ENCODE measurements around the gene CHN1. TPM values are rescaled to one million over a fixed set of nuclear protein-coding genes. Genes with fewer than 3 reads are reported as not detected.

Gene CHN1
- total and polyA plus RNA-seq, 4 donors, result 18.8 to 29.8 (median 24.1) TPM

DNA sequence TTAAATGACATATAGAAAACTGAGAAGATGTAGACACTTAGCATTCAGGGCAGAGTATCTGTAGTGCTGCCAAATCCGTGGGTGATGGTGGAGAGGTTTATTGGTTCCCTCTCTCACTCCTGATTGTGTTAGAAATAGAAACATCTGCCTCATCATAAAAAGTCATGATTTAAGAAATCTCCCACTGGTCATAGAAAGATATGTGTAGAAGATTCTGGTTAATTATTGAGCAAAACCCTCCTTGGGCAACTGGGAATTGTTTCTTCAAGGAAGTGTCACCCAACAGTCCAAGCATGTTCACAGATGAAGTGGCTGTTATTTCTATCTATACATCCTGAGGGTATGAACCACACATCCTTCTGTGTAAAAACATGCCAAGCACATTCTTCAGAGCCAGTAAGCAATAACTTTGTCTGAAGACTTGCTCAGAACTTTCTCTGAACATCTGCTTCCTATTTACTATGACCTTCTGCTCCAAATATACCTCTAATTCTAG lies 207.4 kb downstream of the CHN1 start:
- H3K4me3 ChIP-seq (ENCODE audit: low read length in 2 of 2), result no peak overlapping the region
- intact Hi-C loops (cut with DNase I), result no loop called here
- no peak for DNase-seq
- no peak overlapping the region for H3K27ac ChIP-seq (ENCODE audit: low read depth in 1 of 2, low read length in 2 of 2)
- H3K9me3 ChIP-seq (ENCODE audit: control insufficient read depth, low read length), result no peaks in the 10 kb centered on the region
- H3K27me3 ChIP-seq (ENCODE audit: control insufficient read depth in 1 of 2, insufficient read depth in 2 of 2, low read length in 1 of 2), result no peaks in the 10 kb centered on the region
- 66 to 83% methylated on average over 1 of the region's 1 CpG for WGBS, 2 donors
- no peaks in the 10 kb centered on the region for H3K4me1 ChIP-seq (ENCODE audit: control insufficient read depth in 1 of 2, insufficient read depth in 2 of 2, low read length in 2 of 2)
- peaks cover 0 to 4% of the 10 kb centered on the region in 2 donors for H3K36me3 ChIP-seq (ENCODE audit: control insufficient read depth in 1 of 2, insufficient read depth in 2 of 2, low read length in 1 of 2)
- no peak for ATAC-seq (ENCODE audit: low FRiP score)

DNA sequence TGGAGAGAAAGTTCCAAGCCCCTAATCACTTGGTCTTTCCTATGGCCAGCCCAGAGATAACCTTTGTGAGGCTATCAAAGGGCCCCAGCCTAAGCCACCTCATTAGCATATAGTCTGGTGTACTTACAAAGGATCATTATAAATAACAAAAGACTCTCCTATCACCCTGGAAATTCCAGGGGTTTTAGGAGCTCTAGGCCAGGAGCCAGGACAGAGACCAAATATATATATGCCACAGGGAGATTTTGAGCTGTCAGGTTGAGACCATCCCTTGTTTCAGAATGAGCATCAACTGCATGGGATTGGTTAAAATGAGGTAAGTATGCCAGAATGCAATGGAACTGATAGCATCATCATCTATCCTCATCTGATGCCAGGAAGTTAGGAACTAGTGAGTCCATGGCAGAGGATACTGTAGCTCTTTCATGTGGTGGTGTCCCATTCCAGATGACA lies 208.8 kb downstream of the CHN1 start:
- H3K27me3 ChIP-seq (ENCODE audit: control insufficient read depth in 1 of 2, insufficient read depth in 2 of 2, low read length in 1 of 2), result no peaks in the 10 kb centered on the region
- H3K9me3 ChIP-seq (ENCODE audit: control insufficient read depth, low read length), result no peaks in the 10 kb centered on the region
- peaks cover 0 to 4% of the 10 kb centered on the region in 2 donors for H3K36me3 ChIP-seq (ENCODE audit: control insufficient read depth in 1 of 2, insufficient read depth in 2 of 2, low read length in 1 of 2)
- H3K27ac ChIP-seq (ENCODE audit: low read depth in 1 of 2, low read length in 2 of 2), result no peak overlapping the region
- H3K4me3 ChIP-seq (ENCODE audit: low read length in 2 of 2), result no peak overlapping the region
- DNase-seq (no peak), ATAC-seq (ENCODE audit: low FRiP score) (no peak)
- intact Hi-C loops (cut with DNase I), result no loop called here
- H3K4me1 ChIP-seq (ENCODE audit: control insufficient read depth in 1 of 2, insufficient read depth in 2 of 2, low read length in 2 of 2), result no peaks in the 10 kb centered on the region

DNA sequence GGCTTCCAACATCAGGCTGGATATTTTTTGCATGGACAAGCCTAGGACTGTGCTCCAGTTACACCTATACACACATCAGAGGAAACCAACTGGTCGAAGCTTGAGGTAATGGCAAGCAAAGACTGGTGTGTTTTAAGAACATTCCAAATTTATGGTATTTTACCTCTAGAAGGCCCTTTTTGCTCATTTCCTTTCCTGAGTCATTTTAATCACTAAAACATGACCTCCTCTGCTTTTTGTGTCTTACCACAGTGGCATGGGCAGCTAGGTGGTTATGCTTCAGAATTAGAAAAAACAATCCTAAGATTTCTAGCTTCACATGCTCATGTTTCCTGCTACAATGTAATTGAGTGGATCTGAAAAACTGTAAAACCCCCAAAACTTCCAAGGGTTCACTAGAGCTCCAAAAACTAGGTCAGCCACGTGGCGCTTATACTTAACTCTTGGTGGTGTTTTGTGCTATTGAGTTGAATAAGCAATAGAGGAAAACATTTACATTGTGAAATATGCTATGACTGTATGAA lies 210.3 kb downstream of the CHN1 start:
- no peaks in the 10 kb centered on the region for H3K27me3 ChIP-seq (ENCODE audit: control insufficient read depth in 1 of 2, insufficient read depth in 2 of 2, low read length in 1 of 2)
- H3K4me1 ChIP-seq (ENCODE audit: control insufficient read depth in 1 of 2, insufficient read depth in 2 of 2, low read length in 2 of 2), result no peaks in the 10 kb centered on the region
- no peaks in the 10 kb centered on the region for H3K36me3 ChIP-seq (ENCODE audit: control insufficient read depth in 1 of 2, insufficient read depth in 2 of 2, low read length in 1 of 2)
- H3K27ac ChIP-seq (ENCODE audit: low read depth in 1 of 2, low read length in 2 of 2), result no peak overlapping the region
- H3K4me3 ChIP-seq (ENCODE audit: low read length in 2 of 2), result no peak overlapping the region
- H3K9me3 ChIP-seq (ENCODE audit: control insufficient read depth, low read length), result no peaks in the 10 kb centered on the region
- intact Hi-C loops (cut with DNase I), result no loop called here
- 71 to 77% methylated on average over 3 of the region's 3 CpGs for WGBS, 2 donors
- DNase-seq (no peak), ATAC-seq (ENCODE audit: low FRiP score) (no peak)

- Histone ChIP-seq H3K4me3 (ENCODE audit: low read length in 2 of 2) (no peak overlapping the region), H3K27me3 (ENCODE audit: control insufficient read depth in 1 of 2, insufficient read depth in 2 of 2, low read length in 1 of 2) (no peaks in the 10 kb centered on the region), H3K9me3 (ENCODE audit: control insufficient read depth, low read length) (no peaks in the 10 kb centered on the region), H3K4me1 (ENCODE audit: control insufficient read depth in 1 of 2, insufficient read depth in 2 of 2, low read length in 2 of 2) (no peaks in the 10 kb centered on the region), H3K36me3 (ENCODE audit: control insufficient read depth in 1 of 2, insufficient read depth in 2 of 2, low read length in 1 of 2) (no peaks in the 10 kb centered on the region), H3K27ac (ENCODE audit: low read depth in 1 of 2, low read length in 2 of 2) (no peak overlapping the region)
- ATAC-seq (ENCODE audit: low FRiP score) (no peak), DNase-seq (no peak)
- WGBS, 2 donors, result 79 to 85% methylated on average over 7 of the region's 7 CpGs
- intact Hi-C loops (cut with DNase I), result no loop called here
These were observed 212.7 kb downstream of the CHN1 start for GRCh38 chr2:174792309-174793025.

- no peak overlapping the region for H3K4me3 ChIP-seq (ENCODE audit: low read length in 2 of 2)
- H3K36me3 ChIP-seq (ENCODE audit: control insufficient read depth in 1 of 2, insufficient read depth in 2 of 2, low read length in 1 of 2), result no peaks in the 10 kb centered on the region
- H3K4me1 ChIP-seq (ENCODE audit: control insufficient read depth in 1 of 2, insufficient read depth in 2 of 2, low read length in 2 of 2), result no peaks in the 10 kb centered on the region
- no peak for DNase-seq
- no peak overlapping the region for H3K27ac ChIP-seq (ENCODE audit: low read depth in 1 of 2, low read length in 2 of 2)
- H3K27me3 ChIP-seq (ENCODE audit: control insufficient read depth in 1 of 2, insufficient read depth in 2 of 2, low read length in 1 of 2), result no peaks in the 10 kb centered on the region
- H3K9me3 ChIP-seq (ENCODE audit: control insufficient read depth, low read length), result no peaks in the 10 kb centered on the region
- intact Hi-C loops (cut with DNase I), result no loop called here
- ATAC-seq (ENCODE audit: low FRiP score), result no peak
- 78 to 79% methylated on average over 7 of the region's 7 CpGs for WGBS, 2 donors
These were observed 213.4 kb downstream of the CHN1 start for GRCh38 chr2:174791746-174792280.

DNA sequence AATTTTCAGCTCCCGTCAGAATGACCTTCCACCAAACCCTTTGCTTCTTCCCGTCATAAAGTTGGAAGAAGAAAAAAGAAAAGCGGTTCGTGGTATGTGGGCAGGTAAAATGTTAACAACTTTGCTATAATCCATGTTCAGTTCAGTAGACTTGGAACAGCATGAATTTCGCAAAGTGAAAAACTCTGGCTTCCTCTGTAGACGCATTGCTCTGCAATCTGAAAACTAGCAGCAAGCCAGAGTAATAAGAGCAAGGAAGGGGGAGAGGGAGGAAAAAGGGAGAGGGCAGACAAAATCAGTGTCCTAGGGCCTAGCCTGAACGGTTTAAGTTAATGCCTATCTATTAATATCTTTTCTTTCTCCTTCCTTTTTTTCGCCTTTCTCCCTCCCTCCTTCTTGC lies 214.2 kb downstream of the CHN1 start:
- H3K36me3 ChIP-seq (ENCODE audit: control insufficient read depth in 1 of 2, insufficient read depth in 2 of 2, low read length in 1 of 2), result no peaks in the 10 kb centered on the region
- intact Hi-C loops (cut with DNase I), result no loop called here
- H3K4me3 ChIP-seq (ENCODE audit: low read length in 2 of 2), result no peak overlapping the region
- no peaks in the 10 kb centered on the region for H3K4me1 ChIP-seq (ENCODE audit: control insufficient read depth in 1 of 2, insufficient read depth in 2 of 2, low read length in 2 of 2)
- H3K27me3 ChIP-seq (ENCODE audit: control insufficient read depth in 1 of 2, insufficient read depth in 2 of 2, low read length in 1 of 2), result no peaks in the 10 kb centered on the region
- H3K27ac ChIP-seq (ENCODE audit: low read depth in 1 of 2, low read length in 2 of 2), result no peak overlapping the region
- DNase-seq (no peak), ATAC-seq (ENCODE audit: low FRiP score) (no peak)
- WGBS, 2 donors, result 83 to 85% methylated on average over 8 of the region's 8 CpGs
- H3K9me3 ChIP-seq (ENCODE audit: control insufficient read depth, low read length), result no peaks in the 10 kb centered on the region

- intact Hi-C loops (cut with DNase I), result no loop called here
- Histone ChIP-seq H3K9me3 (ENCODE audit: control insufficient read depth, low read length) (no peaks in the 10 kb centered on the region), H3K4me1 (ENCODE audit: control insufficient read depth in 1 of 2, insufficient read depth in 2 of 2, low read length in 2 of 2) (no peaks in the 10 kb centered on the region), H3K36me3 (ENCODE audit: control insufficient read depth in 1 of 2, insufficient read depth in 2 of 2, low read length in 1 of 2) (no peaks in the 10 kb centered on the region), H3K27me3 (ENCODE audit: control insufficient read depth in 1 of 2, insufficient read depth in 2 of 2, low read length in 1 of 2) (no peaks in the 10 kb centered on the region), H3K27ac (ENCODE audit: low read depth in 1 of 2, low read length in 2 of 2) (no peak overlapping the region), H3K4me3 (ENCODE audit: low read length in 2 of 2) (no peak overlapping the region)
- ATAC-seq (ENCODE audit: low FRiP score) (no peak), DNase-seq (no peak)
- 90% methylated on average over 16 of the region's 16 CpGs for WGBS, 2 donors
These were observed 216.2 kb downstream of the CHN1 start for GRCh38 chr2:174789001-174789400.

DNA sequence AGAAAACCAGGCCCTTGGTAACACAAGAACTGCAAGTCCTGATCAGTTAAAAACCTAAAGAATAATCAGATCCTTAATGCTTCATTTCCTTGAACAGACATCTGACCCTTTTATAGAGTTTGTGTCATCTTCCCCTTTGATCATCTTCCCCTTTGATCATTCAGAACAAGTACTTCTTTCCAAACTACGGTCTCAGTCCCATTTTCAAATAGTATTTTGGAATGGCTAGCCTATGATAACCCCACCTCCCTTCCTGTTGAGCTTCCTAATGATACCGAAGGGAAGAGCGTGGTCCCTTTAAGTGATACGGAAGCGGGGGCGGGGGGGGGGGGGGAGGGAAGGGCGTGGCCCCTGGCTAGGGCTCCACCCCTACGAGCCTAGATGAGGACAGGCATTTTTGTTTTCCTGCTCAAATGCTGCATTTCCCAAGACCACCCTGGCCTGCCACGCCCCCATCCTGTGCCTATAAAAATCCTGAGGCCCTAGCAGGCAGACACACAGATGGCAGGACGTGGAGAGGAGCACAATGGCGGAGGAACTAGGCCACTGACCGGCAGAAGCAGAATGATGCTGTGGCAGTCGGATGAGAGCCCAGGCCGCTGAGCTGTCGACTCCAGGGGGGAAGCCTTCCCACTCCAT lies 216.8 kb downstream of the CHN1 start:
- Histone ChIP-seq H3K4me1 (ENCODE audit: control insufficient read depth in 1 of 2, insufficient read depth in 2 of 2, low read length in 2 of 2) (no peaks in the 10 kb centered on the region), H3K4me3 (ENCODE audit: low read length in 2 of 2) (no peak overlapping the region), H3K36me3 (ENCODE audit: control insufficient read depth in 1 of 2, insufficient read depth in 2 of 2, low read length in 1 of 2) (no peaks in the 10 kb centered on the region), H3K9me3 (ENCODE audit: control insufficient read depth, low read length) (no peaks in the 10 kb centered on the region), H3K27ac (ENCODE audit: low read depth in 1 of 2, low read length in 2 of 2) (no peak overlapping the region), H3K27me3 (ENCODE audit: control insufficient read depth in 1 of 2, insufficient read depth in 2 of 2, low read length in 1 of 2) (no peaks in the 10 kb centered on the region)
- DNase-seq (no peak), ATAC-seq (ENCODE audit: low FRiP score) (no peak)
- intact Hi-C loops (cut with DNase I), result no loop called here
- whole genome bisulfite sequencing, 2 donors, result 71 to 75% methylated on average over 14 to 15 of the region's 15 CpGs

Measured in aorta (tissue), 5 donors.